ENCODE data around the gene TAS2R16. TPM values are rescaled to one million over a fixed set of nuclear protein-coding genes. Genes with fewer than 3 reads are reported as not detected.

The TAS2R16 gene
- total RNA-seq, 1 experiment from 2014 or later, result not detected

DNA sequence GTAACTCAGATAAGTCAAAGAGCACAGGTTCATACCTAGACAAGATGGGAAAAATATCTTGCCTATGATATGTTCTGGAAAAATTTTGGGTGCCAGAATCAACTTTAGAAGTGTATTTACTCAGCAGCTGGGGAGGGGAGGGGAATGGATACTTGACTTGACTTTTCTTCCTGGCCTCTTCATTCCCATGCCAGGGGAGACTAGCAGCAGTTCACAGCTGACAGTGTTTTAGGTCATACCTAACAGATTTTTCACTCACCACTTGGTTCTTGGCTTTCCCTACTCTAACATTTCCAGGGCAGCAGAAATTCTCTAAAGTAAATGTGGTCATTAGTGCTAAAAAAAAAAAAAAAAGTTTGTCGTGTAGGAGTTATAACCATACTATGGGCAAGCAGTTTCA lies 46.3 kb downstream of the TAS2R16 start:
- H3K23me2 ChIP-seq (ENCODE audit: insufficient read length, low read depth, low read length, poor library complexity, severe bottlenecking), result no peaks in the 10 kb centered on the region
- no peak overlapping the region for H3T11ph ChIP-seq (ENCODE audit: low read length)
- no peak overlapping the region for H2AFZ ChIP-seq (ENCODE audit: low read length)
- H2BK5ac ChIP-seq (ENCODE audit: insufficient read length, low read length), result no peak overlapping the region
- Mint-ChIP-seq H3K9me3 (no peaks in the 10 kb centered on the region), H3K4me1 (peaks cover 0 to 4% of the 10 kb centered on the region in 2 experiments; a peak in 1 of 4 replicates), H3K27ac (no peak overlapping the region), H3K36me3 (ENCODE audit: insufficient read depth in 1 of 3, low read depth in 3 of 3) (no peaks in the 10 kb centered on the region), H3K27me3 (ENCODE audit: low read depth) (no peaks in the 10 kb centered on the region), H3K4me3 (no peak overlapping the region)
- no peak overlapping the region for H3K27ac ChIP-seq (ENCODE audit: insufficient read length, low read depth, low read length)
- no peak overlapping the region for H4K8ac ChIP-seq (replicated peaks; ENCODE audit: insufficient read length, low read depth, low read length)
- TF ChIP-seq, protein P1, sequence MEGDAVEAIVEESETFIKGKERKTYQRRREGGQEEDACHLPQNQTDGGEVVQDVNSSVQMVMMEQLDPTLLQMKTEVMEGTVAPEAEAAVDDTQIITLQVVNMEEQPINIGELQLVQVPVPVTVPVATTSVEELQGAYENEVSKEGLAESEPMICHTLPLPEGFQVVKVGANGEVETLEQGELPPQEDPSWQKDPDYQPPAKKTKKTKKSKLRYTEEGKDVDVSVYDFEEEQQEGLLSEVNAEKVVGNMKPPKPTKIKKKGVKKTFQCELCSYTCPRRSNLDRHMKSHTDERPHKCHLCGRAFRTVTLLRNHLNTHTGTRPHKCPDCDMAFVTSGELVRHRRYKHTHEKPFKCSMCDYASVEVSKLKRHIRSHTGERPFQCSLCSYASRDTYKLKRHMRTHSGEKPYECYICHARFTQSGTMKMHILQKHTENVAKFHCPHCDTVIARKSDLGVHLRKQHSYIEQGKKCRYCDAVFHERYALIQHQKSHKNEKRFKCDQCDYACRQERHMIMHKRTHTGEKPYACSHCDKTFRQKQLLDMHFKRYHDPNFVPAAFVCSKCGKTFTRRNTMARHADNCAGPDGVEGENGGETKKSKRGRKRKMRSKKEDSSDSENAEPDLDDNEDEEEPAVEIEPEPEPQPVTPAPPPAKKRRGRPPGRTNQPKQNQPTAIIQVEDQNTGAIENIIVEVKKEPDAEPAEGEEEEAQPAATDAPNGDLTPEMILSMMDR (conservative IDR thresholded peaks at IDR 0.05), result no peak
- H3K23ac ChIP-seq (ENCODE audit: insufficient read length, low read depth, low read length), result no peak overlapping the region
- no peaks in the 10 kb centered on the region for H3K79me1 ChIP-seq (ENCODE audit: insufficient read depth, low read depth, low read length, poor library complexity, severe bottlenecking)
- H3K9ac ChIP-seq (ENCODE audit: extremely low read depth, insufficient read length, low read length), result no peak overlapping the region
- H3K18ac ChIP-seq (ENCODE audit: insufficient read length, low read depth, low read length), result no peak overlapping the region
- H3K56ac ChIP-seq (ENCODE audit: insufficient read length, low read depth, low read length), result no peak overlapping the region
- DNase-seq, result no peak
- no peak overlapping the region for H3K4me2 ChIP-seq (ENCODE audit: insufficient read depth, insufficient read length, low read length)
- no peak overlapping the region for H4K5ac ChIP-seq (ENCODE audit: insufficient read length, low read depth, low read length)
- H3K27me3 ChIP-seq (ENCODE audit: insufficient read depth, low read length), result no peaks in the 10 kb centered on the region
- H2BK20ac ChIP-seq (ENCODE audit: low read depth, low read length, poor library complexity, severe bottlenecking), result no peak overlapping the region
- no peak overlapping the region for H2BK12ac ChIP-seq (ENCODE audit: insufficient read length, low read depth, low read length)
- H3K79me2 ChIP-seq (ENCODE audit: insufficient read depth, low read length), result no peaks in the 10 kb centered on the region
- no peak overlapping the region for H3K14ac ChIP-seq (ENCODE audit: insufficient read depth, low read length)
- H3K4ac ChIP-seq (ENCODE audit: low read depth, low read length), result no peak overlapping the region
- H4K91ac ChIP-seq (ENCODE audit: insufficient read length, low read depth, low read length), result no peak overlapping the region
- H3K9me3 ChIP-seq (ENCODE audit: control insufficient read depth, low read depth, low read length), result no peaks in the 10 kb centered on the region
- H3K4me1 ChIP-seq (ENCODE audit: insufficient read depth, low read length), result peaks cover 2% of the 10 kb centered on the region; the same call in 1 of the 2 replicates
- H4K20me1 ChIP-seq (ENCODE audit: control insufficient read depth, insufficient read depth, insufficient read length), result no peaks in the 10 kb centered on the region
- WGBS (ENCODE audit: extremely low coverage, insufficient read length, low lambda C conversion rate), result no CpG with 5 or more reads among the region's 1 CpG
- H2BK120ac ChIP-seq (ENCODE audit: low read depth, low read length, poor library complexity, severe bottlenecking), result no peak overlapping the region
- no peak overlapping the region for H2BK15ac ChIP-seq (ENCODE audit: low read depth, low read length)
- no peak overlapping the region for H2AK5ac ChIP-seq (ENCODE audit: insufficient read length, low read length)

Other genes with a start within 250 kb of the TAS2R16 start
- gene CADPS2, start 109.2 kb downstream of the TAS2R16 start, total RNA-seq (2021), result 7.1 and 8.1 TPM in 2 replicates
- not detected in 2 replicates for gene SLC13A1, start 204.3 kb upstream of the TAS2R16 start, total RNA-seq (2021)